ENCODE results near the gene PAQR8.

DNA sequence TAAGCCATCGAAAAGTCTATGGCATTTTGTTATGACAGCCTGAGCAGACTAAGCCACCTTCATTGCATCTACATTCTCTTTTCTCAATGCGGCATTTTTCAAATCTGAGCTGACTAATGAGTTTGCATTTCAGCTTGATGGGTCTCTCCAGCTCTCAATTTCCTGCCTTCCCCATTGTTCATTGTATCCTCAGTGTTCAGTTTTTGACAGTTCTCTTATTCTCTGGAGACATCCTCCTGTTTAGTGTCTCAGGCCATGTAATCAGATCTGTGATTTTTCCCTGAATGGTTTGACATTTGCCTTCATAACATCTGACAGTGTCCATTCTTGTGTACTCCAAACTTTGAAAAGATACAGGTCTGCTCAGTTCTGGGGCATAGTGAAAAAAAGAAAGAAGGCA lies 49.5 kb upstream of the PAQR8 start:
- TF ChIP-seq, protein P1, sequence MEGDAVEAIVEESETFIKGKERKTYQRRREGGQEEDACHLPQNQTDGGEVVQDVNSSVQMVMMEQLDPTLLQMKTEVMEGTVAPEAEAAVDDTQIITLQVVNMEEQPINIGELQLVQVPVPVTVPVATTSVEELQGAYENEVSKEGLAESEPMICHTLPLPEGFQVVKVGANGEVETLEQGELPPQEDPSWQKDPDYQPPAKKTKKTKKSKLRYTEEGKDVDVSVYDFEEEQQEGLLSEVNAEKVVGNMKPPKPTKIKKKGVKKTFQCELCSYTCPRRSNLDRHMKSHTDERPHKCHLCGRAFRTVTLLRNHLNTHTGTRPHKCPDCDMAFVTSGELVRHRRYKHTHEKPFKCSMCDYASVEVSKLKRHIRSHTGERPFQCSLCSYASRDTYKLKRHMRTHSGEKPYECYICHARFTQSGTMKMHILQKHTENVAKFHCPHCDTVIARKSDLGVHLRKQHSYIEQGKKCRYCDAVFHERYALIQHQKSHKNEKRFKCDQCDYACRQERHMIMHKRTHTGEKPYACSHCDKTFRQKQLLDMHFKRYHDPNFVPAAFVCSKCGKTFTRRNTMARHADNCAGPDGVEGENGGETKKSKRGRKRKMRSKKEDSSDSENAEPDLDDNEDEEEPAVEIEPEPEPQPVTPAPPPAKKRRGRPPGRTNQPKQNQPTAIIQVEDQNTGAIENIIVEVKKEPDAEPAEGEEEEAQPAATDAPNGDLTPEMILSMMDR (conservative IDR thresholded peaks at IDR 0.05 in 1 of 2, IDR thresholded peaks at IDR 0.05 in 1 of 2; ENCODE audit: low read depth in 1 of 2, low read length in 2 of 2), result no peak
- TF ChIP-seq EZH2 (IDR thresholded peaks at IDR 0.05; ENCODE audit: low read length, missing control alignments), result no peak
